HG03060 (cell line): ENCODE data around the gene RLF.

ENCODE experiments used
- ATAC-seq: cut with Tn5 transposase; IDR thresholded peaks from one replicate; pipeline ENCODE4 v1.9.1; 2021; ENCODE audit warnings: low read depth, moderate number of reproducible peaks; ENCODE audit not compliant: unreplicated experiment

RLF gene

DNA sequence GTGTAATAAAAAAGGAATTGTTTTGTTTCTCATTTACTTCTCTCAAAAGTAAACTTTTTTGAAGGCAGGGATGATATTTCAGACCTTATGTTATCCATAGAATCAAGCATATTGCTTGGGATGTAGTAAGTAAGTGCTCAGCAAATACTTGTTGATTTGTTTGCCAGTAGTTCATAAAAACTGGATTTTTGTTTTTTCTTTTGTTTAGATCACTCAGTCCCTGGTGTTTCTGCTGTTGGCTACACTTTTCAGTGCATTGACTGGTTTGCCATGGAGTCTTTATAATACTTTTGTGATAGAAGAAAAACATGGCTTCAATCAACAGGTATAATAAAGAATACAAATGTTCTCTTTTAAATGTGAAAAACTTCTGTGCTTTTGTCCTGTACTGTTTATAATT is 107.0 kb downstream of the RLF start:
- ATAC-seq = no peak

DNA sequence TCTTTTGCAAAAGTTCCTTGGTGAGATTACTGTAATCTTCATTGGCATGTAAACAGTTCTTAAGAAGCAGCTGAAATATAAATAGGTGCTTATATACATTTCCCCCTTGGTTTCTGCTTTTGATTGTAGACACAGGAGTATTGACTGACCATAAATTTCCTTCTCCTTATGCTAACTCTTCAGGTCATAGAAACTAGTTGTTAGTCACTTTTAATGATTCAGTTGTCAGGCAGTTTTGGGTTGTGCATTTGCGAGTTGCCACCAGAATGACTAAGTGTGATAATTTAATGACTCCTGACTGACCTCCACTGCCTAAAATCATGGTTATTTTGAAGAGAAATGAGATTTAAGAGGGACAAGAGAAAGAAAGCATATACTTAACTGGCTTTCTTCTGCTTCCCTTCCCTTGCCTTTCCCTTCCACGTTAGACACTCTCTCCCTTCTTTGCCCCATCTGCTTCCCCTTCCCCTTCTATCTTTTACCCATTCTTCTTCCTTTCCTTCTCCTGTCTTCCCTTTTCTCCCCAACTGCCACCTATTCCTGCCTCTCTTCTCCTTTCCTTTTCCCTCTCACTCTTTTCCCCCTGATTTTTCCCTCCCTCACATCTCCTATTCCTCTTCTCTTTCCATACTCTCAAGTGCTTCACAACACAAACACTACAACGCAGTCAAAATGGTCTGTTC is 109.1 kb downstream of the RLF start:
- no peak for ATAC-seq

DNA sequence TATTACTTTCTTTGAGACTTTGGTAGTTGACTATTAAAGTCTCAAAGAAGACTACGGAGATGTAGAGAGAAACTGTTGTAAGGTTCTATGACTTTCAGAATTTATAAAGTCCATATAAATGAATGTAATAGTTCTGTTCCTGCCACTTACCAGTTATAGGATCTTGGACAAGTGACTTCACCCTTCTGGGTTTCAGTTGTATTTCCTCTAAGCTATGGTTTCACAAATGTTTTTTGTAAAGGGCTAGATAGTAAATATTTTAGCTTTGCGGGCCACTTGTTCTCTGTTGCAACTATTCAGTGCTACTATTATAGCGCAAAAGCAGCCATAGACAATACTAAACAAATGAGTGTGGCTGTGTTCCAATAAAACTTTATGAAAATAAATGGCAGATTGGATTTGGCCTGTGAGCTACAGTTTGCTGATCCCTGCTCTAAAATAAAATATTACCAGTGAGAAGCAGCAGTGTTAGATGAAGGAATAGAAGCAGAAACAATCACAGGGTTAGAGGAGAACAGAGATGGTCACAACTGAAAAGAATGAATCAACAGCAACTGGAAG is 111.5 kb downstream of the RLF start:
- ATAC-seq = no peak

DNA sequence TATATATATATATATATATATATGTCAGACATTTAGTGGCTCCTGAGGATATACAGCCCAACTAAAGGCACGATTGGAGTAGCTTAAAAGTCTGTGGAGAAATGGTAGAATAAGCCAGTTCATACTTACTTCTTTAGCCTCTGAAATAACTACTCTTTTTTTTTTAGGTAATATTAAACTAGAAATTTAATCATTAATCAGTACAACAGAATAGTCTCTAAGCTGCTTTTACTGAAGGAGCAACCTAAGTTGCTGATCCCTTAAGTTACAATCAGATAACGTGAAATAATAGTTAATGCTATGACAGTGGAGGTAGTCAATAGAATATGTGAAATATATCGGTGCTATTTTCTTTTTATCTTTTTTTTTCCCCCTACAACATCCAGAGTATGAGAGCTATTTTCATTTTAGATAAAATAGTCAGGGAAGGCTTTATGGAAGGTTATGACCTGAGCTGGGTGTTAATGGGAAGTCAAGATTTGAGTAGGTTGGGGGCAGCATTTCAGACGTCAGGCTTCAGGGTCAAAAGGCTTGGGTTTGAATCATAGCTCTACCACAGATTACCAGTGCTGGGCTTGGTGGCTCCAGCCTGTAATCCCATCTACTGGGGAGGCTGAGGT is 112.5 kb downstream of the RLF start:
- no peak for ATAC-seq

GRCh38 chr1:40274331-40274730 is 113.1 kb downstream of the RLF start:
- no peak for ATAC-seq

- no peak for ATAC-seq
These were observed 114.9 kb downstream of the RLF start for GRCh38 chr1:40276122-40276521.

GRCh38 chr1:40281853-40282252 is 120.7 kb downstream of the RLF start:
- no peak for ATAC-seq
